Limb (tissue), 2 donors: ENCODE measurements around the gene TCF7.
A peak's percentile ranks its signal among the peaks of the same experiment; 100 is the strongest.

ENCODE experiments used
- DNase-seq, 2 donors: peaks; one replicate each; pipeline ENCODE4 v3.0.0-alpha.2; 2016; ENCODE audit errors: extremely low spot score in 2 of 2

Gene TCF7

DNA sequence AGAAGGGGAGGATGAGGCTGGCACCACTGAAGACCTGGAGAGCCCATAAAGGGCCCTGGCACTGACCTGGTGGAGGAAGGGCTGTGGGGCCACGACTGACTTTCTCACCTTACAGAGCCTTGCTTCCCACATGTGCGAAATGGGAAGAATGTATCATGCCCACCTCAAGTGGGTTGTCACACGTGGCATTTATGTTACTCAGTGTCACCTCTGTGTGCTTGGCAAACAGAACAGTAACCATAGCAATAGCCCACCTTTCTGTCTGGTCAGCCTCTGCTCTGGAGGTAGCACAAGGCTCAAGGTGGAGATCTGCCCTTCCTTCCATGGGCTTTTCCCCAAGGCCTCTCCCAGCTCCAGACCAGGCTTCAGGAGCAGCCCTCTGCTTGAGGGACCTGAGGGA lies 16.7 kb downstream of the TCF7 start:
- DNase-seq, result no peak

DNA sequence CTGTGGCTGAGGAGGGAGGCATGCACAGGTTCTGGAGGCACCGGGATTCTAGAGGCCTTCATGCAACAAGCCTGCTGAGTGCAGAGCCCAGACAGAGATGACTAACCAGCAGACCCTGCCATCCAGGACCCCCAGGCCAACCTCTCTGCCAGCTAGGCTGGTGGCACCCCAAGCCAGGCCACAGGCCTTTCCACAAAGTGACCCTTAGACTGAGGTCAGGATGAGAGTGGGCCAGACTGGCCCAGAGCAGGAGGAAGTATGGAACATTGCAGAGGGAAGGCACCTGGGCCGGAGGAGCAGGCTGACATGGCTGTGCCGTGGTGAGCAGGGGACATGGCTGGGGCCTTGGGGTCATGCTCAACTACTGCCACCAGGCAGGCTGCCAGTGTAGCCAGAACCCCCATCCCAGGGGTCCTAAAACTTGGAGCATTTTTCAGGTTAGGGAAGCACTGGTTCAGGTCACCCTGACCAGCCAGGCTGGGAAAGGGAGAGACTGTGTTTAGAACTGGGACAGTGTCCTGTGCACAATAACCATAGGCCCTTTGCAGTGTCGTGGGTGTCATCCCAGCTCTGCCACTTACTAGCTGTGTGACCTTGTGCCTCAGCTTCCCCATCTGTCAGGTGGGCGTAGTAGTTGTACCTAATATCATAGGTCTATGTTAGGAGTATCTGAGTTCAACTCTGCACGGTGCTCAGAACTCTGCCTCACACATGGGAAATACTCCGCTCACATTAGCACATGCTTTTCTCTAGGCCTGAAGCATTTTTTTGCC lies 17.3 kb downstream of the TCF7 start:
- DNase-seq, result no peak

DNA sequence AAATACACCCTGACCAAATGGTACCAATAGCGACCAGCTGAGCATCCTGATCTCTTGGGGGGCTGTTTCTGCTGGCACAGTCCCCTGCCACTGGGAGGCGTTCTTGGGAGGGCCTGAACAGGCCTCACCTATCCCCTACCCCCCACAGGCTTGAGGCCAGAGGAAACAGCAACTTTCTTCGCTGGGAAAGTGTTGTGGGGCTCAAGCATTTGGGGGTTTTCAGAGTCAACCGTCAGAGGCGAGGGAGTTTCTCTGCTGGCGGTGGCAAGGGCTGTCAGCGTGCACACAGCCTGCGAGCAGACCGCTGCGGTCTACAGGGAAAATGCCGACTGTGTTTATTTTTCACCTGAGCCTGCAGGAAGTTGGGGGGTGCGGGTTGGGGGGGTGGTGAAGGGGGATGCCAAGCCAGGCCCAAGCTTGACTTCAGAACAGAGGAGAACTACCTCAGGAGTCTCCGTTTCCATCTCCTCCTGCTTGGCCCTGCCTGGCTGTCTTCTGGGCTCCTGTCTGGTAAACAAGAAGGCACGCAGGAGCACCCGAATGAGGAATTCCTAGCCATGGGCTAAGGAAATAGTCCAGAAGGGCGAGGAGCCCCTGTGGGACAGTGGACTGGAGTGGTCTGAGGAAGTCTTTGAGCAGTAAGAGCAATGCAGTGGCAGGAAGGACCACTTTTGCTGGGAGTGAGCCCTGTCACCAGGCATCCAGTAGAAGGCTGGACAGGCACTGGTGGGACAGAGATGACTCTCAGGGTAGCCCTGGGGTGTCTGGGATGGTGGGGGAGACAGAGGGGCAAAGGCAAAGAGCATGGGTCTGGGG lies 18.1 kb downstream of the TCF7 start:
- DNase-seq, result no peak

DNA sequence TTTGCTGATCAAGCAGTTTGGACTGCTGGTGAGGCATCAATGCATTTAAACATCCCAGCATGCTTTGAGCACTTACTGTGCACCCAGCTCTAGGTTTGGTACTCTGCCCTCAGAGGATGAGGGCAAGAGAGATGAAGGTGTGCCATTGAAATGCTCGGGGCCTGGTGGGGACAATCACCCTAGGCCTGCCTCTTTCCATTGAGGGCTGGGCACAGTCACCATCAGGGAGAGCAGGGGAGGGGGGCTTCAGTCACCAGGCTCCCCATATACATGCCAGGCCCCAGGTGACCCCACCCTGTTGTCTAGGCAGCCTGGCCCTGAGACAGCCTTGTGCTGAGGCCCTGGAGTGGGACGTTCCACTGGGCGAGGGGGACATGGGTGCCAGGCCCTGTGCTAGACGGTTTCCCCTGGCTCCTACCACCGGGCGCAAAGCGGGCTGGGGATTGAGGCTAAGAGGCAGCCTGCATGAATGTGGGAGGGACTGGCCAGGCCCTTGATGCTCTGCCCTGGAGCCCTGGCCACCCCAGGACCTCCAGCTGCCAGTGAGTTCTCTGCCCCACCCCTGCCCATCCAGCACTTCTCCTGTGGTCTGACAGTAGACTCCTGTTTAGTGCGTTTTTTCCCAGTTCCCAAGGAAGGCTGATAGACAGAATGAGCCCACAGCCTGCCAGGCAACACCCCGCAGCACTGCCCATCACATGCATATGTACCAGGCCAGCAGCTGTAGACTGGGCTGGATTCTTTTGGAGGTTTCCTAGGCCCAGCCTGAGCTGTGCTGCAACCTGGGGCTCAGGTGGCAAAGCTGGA lies 18.9 kb downstream of the TCF7 start:
- DNase-seq, result no peak

DNA sequence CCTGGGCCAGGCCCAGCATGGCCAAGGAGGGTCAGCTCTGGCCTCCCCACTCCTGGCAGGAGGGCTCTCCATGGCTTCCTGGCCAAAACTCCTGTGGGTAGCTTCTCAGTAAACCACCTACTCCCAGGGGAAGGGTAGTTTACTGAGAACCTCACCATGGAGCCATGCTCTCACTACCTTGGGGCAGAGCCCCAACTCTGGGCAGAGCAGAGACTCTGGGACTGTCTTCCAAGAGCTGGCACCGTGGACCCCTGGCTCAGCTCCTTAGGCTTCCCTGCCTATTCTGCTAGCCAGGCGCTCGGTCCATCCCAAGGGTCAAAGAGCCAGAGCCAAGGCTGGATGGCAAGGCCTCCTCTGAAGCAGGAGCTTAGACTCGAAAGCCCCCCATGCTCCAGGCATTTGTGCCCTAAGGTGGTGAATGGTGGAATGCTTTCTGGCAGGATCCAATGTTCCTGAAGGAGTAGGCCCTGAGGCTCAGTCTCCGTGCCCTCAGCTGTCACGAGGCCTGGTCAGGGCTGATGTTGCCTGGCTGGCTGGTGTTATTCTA lies 19.6 kb downstream of the TCF7 start:
- DNase-seq, result peak in 1 of 2 donors; percentile 12

DNA sequence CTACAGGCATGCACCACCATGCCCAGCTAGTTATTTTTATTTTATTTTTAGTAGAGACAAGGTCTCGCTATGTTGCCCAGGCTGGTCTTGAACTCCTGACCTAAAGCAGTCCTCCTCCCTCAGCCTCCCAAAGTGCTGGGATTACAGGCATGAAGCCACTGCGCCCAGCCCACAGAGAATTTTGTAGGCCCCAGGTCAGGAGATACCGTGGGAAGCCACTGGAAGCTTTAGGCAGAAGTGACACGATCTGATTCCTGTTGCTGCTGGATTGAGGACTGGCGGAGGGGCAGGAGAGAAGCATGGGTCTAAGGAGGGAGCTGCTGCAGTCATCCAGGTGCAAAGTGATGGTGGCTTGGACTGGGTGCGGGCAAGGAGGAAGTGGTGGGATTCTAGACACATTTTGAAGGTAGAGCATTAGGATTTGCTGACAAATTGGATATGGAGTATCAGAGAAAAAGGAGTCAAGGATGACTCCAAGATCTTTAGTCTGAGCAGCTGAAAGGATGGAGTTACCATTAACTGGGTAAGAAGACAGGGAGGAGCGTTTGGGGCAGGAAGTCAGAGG lies 20.7 kb downstream of the TCF7 start:
- no peak for DNase-seq

DNA sequence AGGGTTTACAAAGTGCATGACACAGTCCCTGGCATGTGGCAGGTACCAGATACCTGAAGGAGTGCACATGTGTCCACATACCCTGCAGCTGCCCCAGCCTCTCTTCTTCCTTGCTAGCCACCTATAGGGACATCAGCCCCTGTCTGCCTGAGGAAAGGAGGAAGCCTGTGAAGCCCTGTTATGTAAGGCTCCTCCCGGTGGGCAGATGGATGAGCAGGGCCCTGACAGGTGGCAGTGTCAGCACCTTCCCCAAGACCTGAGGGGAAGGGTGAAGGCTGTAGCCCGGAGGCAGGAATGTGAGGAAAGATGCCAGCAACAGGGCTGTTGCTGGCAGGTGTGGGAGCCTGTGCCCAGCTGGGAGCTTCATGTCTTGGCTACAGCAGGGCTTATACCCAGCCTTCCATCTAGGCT lies 21.7 kb downstream of the TCF7 start:
- DNase-seq, result peak in 1 of 2 donors; percentile 10

DNA sequence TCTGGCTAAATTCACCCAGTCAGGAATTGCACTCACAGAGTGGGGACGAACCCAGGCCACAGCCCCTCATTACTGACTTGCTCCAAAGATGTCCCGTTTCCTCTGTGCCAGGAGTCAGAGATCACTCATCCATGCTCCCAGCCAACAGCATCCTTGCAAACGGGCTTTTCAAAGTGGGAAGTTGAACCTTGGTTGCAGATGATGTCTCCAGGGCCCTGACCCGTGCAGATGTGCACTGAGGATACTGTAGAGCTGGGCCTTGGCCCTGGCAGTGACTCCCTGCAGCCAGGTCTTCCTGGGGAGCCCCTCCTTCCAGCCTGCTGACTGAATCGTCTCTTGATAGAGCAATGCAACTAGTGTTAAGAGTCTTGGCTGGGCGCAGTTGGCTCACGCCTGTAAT lies 22.3 kb downstream of the TCF7 start:
- DNase-seq, result peak in 1 of 2 donors; percentile 9

DNA sequence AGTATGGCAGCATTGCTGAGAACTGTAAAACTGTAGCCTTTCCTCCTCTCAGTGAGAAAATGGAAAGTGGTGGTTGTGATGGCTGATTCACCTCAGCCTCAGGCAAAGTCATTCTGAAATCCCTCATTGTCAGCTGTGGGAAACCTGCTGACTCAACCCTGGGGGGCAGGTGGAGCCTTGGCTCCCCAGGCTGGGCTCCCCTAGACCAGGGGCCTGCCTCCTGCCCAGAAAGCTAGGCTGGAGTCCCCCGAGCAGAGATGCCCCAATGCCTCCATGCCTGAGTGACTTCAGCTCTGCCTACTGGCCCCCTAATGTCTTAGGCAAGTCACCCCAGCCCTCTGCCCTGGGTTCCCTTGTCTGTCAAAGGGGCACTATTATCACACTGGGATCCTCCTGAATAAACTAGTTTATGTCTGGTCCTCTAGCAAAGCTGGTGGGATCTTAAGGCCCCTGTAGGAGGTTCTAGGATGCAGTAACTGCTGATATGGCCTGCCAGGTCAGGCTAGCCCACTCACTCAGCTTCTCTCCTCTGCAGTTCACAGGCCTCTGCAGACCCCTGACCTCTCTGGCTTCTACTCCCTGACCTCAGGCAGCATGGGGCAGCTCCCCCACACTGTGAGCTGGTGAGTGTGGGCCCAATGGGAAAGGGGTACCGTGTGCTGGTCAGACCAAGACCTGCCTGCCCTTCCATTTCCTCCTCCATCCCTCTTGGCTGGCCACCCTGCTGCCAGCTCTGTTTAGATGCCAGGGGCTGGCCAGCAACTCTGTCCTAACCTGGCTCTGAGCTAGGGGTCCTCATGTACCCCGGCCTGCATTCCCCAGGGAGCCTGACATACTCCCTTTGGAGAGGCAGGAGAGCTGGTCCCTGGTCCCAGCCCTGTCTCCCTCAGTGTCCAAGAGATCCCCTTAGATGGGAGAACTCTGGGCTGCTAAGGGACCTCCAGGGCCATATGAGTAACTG lies 24.2 kb downstream of the TCF7 start:
- DNase-seq, result no peak

DNA sequence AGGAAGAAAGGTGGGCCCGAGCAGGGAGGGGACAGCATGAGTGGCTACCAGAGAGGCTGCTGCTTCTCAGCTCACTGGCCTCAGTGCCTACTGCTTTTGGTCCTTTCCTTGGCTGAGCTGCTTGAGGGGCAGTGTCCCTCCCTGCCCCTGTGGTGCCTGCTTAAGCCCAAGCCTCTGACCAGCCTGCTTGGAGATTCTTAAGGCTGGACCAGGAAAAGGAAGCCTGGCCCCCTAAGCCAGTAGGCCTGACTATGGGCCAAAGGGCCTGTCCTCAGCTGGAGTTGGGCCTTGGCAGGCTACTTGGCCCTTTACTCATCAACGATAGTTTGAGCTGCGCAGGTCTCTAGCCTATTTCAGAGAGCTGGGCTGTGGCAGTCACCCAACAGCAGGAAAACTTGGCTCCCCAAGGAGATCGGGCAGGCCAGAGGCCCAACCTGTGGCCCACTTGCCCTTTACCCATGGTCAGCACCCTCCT lies 24.9 kb downstream of the TCF7 start:
- no peak for DNase-seq

DNA sequence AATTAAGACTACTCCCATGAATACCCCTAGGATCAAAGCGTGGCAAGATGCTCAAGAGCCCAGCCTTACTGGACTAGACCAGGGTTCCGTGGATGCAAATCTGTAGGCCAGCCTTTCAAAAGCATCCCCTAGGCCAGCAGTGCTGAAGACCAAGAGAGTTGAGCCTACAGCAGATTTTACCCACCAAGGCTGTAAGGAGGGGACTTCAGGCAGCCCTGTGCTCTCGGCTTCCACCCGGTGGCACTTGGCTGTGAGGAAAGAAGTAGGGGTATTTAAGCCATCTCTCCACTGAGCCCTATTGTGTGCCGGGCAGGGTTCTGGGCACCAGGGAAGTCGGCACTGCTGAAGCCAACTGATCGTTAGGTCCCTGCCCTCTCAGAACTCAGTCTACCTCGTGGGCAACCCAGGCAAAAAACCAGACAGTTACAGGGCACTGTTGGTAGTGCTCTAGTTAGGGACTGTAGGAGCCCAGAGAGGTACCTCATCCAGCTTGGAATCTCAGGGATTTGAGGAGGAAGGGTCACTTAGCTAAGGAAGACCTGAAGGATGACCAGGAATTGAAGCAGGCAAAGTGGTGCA lies 25.5 kb downstream of the TCF7 start:
- DNase-seq, result no peak

DNA sequence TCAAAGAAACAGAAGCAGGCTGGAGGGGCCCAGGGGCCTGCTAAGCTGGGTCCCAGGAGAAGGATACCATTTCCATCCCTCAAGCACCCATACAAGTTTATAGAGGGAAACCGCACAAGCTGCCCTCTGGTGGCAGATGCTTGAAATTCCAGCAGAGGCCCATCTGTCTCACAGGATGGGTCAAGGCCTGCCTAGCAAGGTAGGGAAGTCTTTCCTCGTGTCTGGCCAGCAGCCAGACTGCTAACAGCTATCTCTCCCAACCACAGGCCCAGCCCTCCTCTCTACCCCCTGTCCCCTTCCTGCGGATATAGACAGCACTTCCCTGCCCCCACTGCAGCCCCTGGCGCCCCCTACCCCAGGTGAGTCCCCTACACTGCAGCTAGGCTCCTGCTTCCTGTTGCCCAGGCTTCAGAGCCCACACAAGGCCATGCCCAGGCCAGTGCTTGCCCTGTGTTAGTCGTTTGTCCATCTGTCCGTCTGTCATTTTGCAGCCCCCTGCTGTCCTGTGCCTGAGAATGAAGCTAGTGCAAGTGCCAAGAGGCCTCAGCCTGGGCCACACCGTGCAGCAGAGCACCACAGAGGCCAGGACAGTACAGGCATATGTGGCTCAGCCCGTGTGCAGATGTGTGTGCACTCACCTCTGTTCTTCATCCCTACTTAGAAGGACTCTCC lies 26.2 kb downstream of the TCF7 start:
- peak; percentile 27 to 71 for DNase-seq

DNA sequence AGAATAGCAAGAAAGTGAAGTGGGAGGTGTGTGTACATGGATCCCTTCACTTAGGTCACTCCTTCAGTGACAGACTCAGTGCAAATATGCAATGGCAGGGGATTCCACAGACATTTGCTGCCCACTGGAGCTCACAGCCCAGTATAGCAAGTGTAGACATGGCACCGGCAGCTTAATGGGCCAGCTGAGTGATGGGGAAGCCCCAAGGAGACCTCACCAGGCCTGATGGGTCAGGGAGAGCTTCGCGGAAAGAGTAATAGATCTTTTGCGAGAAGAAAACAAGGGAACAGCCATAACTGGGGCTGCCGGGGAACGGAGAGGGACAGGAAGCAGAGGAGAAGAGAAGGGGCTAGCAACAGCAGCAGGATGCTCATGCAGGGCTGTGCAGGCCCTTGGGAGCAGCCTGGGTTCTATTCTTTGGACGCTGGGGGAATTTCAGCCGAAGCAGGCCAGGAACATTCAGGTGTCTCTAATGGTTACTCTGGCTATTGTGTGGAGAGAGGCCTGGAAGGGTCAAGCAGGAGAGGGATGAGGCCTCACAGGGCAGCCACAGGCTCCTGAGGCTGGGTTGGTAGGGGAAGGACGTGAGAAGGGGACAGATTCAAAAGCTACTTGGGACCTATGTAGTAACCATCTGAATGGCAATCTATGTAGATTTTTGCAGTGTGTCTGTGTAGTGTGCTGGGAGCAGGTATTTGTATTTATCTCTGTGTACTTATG lies 27.0 kb downstream of the TCF7 start:
- DNase-seq, result no peak

DNA sequence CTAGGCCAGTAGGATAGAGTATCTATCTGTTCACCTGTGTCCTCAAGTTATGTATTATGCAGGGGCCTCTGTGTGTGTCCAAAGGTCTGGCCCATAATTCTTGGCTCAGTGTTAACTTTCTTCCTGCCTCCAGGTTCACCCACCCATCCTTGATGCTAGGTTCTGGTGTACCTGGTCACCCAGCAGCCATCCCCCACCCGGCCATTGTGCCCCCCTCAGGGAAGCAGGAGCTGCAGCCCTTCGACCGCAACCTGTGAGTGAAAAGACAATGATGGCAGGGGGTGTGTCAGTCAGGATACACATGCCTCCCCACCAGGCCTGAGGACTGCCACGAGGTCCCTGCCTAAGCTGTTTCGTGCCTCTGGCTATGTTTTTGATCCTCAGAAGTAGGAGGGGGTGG lies 27.6 kb downstream of the TCF7 start:
- DNase-seq, result no peak

DNA sequence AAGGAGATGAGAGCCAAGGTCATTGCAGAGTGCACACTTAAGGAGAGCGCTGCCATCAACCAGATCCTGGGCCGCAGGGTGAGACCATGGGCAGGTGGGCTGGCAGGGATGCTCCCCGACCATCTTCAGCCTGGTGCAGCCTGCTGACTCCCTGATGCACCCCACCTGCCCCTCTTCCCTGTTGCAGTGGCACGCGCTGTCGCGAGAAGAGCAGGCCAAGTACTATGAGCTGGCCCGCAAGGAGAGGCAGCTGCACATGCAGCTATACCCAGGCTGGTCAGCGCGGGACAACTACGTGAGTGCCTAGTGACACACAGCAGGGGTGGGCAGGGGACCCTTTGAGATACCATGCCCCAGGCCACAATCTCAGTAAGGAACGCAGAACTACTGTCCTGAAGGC lies 28.3 kb downstream of the TCF7 start:
- no peak for DNase-seq

DNA sequence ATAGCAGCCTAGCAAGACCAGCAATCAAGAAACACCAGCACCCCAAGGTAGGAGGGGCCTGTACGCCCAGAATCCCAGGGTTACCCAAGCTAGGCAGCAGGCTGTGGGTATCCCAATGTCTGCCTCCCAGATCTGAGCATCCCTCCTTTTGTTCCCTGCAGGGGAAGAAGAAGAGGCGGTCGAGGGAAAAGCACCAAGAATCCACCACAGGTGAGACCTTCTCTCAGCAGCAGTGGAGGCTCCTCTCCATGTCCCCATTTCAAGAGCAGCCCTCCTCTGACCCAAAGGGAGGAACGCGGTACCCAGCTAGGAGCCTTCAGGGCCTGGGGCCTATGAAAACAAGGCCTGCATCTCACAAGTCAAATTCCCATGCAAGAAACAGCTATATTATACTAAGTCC lies 28.9 kb downstream of the TCF7 start:
- no peak for DNase-seq

DNA sequence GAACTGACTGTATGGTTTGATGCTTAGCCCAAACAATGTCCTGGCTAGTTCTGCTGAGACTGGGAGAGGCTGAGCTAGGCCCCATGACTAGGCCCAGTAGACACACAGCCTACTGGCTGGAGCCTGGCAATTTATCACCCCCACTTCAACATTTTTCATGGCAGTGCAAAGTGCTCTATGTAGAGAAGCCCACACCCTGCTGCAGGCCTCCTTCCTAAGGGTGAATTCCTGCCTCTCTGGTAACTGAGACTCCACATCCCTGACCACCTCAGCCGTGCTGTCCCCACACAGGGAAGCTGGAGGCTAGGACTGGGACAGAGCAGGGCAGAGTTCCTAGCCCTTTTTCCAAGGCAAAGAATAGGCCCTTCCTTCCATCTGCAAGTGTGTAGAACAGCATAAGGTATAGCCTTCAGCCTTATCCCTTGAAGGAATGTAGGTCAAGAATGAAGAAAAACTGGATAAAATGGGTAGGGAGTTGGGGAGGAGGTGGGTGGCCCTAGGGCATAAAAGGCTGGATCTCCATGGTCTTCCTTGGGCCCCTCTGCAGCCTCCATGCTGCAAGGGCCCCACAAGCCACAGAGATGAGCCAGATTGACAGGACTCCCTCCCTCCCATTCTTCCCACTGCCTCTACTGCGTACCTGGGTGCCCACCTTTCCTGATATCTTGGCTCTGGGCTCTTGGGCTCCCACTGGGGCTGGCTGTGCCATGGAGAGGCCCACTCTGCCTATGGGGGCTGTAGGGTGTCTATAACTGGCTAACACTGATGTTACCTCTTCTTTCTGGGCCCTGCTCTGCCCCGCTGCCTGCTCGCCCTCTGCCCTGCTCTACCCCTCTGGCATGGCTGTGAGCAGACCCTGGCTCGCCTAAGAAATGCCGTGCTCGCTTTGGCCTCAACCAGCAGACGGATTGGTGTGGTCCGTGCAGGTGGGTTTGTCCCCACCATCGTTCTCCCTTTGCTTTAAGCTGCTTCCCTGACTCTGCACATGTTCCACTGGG lies 29.8 kb downstream of the TCF7 start:
- DNase-seq, result no peak
